GM19328 (cell line): ENCODE results near the gene KDELR1.
"Not testable (repeated sequence)": the region's sequence is repeated elsewhere in the genome, so short reads cannot be mapped to it uniquely, and the experiment has no call there.

ENCODE experiments used
- ATAC-seq: cut with Tn5 transposase; IDR thresholded peaks from one replicate; pipeline ENCODE4 v1.9.1; 2021; ENCODE audit warnings: mild to moderate bottlenecking, moderate library complexity; ENCODE audit not compliant: unreplicated experiment

Gene KDELR1

GRCh38 chr19:48398102-48398374 lies 6.7 kb upstream of the KDELR1 start:
- ATAC-seq: no peak

- ATAC-seq: no peak
Observed at GRCh38 chr19:48397263-48398101, 6.1 kb upstream of the KDELR1 start.

GRCh38 chr19:48396824-48397176 lies 5.4 kb upstream of the KDELR1 start:
- ATAC-seq: no peak

- no peak for ATAC-seq
Observed at GRCh38 chr19:48396016-48396823, 4.9 kb upstream of the KDELR1 start.

DNA sequence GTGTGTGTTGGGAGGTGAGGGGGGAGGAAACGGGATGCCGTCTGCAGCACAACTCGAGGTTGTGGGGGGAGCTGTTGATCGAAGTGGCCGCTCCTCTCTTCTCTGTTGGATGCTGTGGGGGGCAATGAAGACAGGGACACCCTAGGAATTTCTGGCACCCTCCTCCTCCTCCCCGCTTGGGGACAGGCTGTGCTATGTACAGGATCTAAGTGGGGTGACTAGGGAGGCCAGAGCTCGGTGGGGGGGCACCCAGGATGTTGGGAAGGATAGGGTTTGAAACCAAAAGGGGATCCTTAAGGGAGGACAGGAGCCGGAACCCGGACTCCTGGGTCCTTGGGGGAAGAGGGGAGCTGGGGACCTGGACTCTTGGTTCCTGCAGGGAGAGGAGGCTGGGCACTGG lies 4.1 kb upstream of the KDELR1 start:
- ATAC-seq: no peak

GRCh38 chr19:48395170-48395455 lies 3.8 kb upstream of the KDELR1 start:
- ATAC-seq: no peak

DNA sequence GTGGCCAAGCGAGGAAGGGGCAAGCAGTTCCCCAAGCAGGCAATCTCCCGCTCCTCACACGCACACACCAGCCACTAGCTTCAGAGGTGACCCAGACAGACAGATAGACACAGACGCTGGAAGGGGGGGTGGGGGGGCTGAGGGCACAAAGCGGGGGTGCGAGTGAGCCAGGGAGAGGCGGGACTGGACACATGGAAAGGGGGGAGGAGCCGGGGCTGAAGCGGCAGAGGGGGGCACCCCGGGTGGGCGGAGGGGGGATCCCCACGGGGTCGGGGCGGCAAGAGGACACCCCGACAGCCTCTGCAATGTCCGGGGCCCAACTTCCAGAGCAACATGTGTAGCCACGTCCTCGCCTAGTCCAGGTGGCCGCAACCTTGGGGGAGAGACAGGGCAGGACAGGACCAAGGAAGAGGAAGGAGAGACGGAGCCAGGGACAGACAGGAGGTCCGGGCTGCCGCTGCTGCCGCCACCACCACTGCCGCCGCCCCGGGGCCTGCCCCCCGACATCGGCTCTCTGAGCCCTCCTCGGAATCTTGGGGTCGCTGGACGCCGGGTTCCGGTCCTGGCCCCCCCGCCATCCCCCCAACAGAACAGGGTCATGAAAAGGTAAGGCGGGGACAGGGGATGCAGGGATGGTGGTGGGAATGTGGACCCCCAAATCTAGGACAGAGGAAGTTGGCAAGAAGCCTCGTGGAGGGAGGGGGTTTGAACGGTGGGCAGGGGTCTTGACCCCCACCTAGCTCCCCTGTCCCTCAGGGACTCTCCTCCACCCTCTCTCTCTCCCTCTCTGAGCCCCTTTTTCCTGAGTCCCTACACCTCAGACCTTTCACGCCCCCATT lies 3.2 kb upstream of the KDELR1 start:
- no peak for ATAC-seq

GRCh38 chr19:48393559-48394330 lies 2.4 kb upstream of the KDELR1 start, which contains the start of gene GRIN2D:
Gene GRIN2D (plus strand): TSS chr19:48393668. CDS start chr19:48398393, 4,725 bp downstream.
- ATAC-seq: no peak

DNA sequence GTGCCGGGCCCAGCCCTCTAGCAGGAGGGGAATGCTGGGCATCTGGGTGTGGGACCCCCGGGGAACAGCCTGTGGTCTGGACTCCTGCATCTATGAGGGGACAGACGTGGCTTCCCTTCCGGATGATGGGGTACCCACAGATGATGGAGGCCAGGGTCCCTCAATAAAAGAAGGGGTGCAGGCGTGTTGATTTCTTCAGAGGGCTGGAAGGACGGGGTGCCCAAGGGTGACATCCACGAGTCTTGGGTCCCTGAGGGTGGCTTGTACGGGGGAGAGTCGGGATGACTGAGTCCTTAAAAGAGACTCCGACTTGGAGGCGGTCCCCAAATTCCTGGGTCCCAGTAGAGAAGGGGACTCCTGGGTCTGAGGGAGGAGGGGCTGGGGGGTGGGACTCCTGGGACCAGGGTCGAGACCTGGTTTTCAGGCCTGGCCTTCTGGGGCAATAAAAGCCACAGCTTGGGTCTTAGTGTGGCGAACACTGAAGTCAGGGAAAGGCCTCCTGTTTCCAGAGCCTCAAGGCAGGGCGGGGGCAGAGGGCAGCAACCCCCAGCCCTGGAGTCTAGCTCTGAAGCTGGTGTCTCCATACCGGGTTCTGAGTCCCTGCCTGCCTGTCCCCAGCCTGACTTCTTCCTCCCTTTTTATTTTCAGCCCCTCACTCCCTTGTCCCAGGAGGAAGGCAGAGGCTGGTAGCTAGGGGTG lies 1.7 kb upstream of the KDELR1 start:
- no peak for ATAC-seq

GRCh38 chr19:48392006-48392344 lies 624 bp upstream of the KDELR1 start:
- not testable (repeated sequence) for ATAC-seq

GRCh38 chr19:48390188-48391099 lies 907 bp downstream of the KDELR1 start:
- no peak for ATAC-seq

GRCh38 chr19:48386981-48387380 lies 4.4 kb downstream of the KDELR1 start:
- no peak for ATAC-seq

GRCh38 chr19:48385461-48386087 lies 5.8 kb downstream of the KDELR1 start:
- ATAC-seq: no peak

DNA sequence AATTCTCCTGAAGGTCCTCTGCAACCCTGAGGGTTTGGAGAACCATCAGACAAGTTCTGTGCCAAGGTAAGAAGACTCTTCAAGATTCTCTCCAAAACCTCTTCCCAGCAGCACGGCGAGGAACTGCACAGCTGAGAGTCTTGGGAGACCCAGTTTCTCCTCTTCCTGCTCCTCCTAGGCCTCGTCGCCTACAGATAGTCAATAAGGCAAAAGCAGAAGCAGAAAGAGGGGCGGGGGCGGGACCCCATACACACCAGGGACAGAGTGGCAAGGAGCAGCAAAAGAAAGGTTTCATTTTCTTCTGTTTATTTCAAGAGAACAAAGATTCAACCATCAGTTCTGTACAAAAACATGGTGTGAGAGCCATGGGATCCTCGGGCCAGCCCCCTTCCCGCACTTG lies 9.1 kb downstream of the KDELR1 start:
- ATAC-seq: no peak

GRCh38 chr19:48381178-48381950 lies 10.0 kb downstream of the KDELR1 start:
- no peak for ATAC-seq

DNA sequence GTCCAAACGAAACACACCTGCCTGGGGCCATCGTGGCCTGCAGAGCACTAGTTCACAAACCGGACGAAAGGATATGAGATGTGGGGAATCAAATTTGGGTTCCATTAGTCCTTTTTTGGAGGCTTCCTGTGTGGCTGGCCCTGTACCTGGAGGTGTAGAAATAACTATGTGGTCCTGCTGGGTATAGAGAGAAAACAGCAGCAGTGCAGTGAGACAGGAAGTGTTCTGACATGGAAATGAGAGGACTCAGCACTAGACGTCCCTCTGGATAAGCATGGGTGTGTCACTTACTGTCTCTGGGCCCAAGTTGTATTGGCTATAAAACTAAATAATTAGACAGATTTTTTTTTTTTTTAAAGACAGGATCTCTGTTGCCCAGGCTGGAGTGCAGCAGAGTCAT lies 12.3 kb downstream of the KDELR1 start:
- ATAC-seq: no peak

GRCh38 chr19:48378194-48378570 lies 13.2 kb downstream of the KDELR1 start:
- ATAC-seq: no peak

GRCh38 chr19:48373567-48373966 lies 17.8 kb downstream of the KDELR1 start:
- ATAC-seq: no peak
